HCT116 (cell line): ENCODE measurements around the gene CST2. TPM values are rescaled to one million over a fixed set of nuclear protein-coding genes. Genes with fewer than 3 reads are reported as not detected.

ENCODE experiments used
- ATAC-seq: fragments of 200-7000 bp; cut with Tn5 transposase; 2 replicates; pipeline ENCODE4 v1.9.1; 2020; ENCODE audit warnings: mild to moderate bottlenecking, moderate library complexity
- Bru-seq: library from RNA; stranded (reverse); fragments of 400-500 nt; gene quantifications from one replicate; lab custom pipeline; 2021; lab: Mats Ljungman, UMichigan
- BruChase-seq, 2 experiments: library from RNA; stranded (reverse); fragments of 400-500 nt; gene quantifications; one replicate each; lab custom pipeline; 2021; lab: Mats Ljungman, UMichigan
- BruUV-seq: library from RNA; stranded (reverse); fragments of 400-500 nt; replicated peaks from 2 replicates; lab custom pipeline; 2021; lab: Mats Ljungman, UMichigan
- CTCF ChIA-PET: fragments of 300-600 bp; sonication (Branson Sonifier 250); formaldehyde crosslinking; loops from one replicate; lab custom pipeline; 2021; ENCODE audit warnings: antibody characterized with exemption; lab: Charles Lee
- POLR2A ChIA-PET: fragments of 300-600, 350-600 bp; sonication (Branson Sonifier 250); formaldehyde crosslinking; loops from one replicate; lab custom pipeline; 2021; ENCODE audit warnings: antibody characterized with exemption; lab: Charles Lee
- RAD21 ChIA-PET, 2 experiments: fragments of 300-600 bp; sonication (Branson Sonifier 250); formaldehyde crosslinking; loops; one replicate each; lab custom pipeline; 2023; ENCODE audit warnings: low total read pairs in 2 of 2; ENCODE audit not compliant: uncharacterized antibody in 2 of 2, unreplicated experiment in 2 of 2, low non-redundant PET in 1 of 2; lab: Charles Lee
- DNase-seq: peaks from one replicate; pipeline ENCODE4 v3.0.0-alpha.2; 2010; ENCODE audit warnings: low read depth, low spot score
- H2AFZ ChIP-seq: fragments of 200-600 bp; shearing (Covaris generic), sonication (generic); 2 replicates; pipeline ENCODE4 v1.6.1; 2017; ENCODE audit warnings: low read depth, mixed run types, mixed read lengths, antibody characterized with exemption, low read length; ENCODE audit not compliant: poor library complexity, severe bottlenecking
- H3K27ac ChIP-seq: 2 replicates; pipeline ENCODE4 v1.5.1; 2012; ENCODE audit warnings: low read depth, low read length
- H3K27me3 ChIP-seq: fragments of 200-600 bp; sonication (generic); 2 replicates; pipeline ENCODE4 v1.6.1; 2016; ENCODE audit warnings: mixed run types, low read length, mixed read lengths; ENCODE audit not compliant: insufficient read depth
- H3K36me3 ChIP-seq, 2 experiments: fragments of 200-500 bp in 1 of 2; fragments of 200-600 bp in 1 of 2; sonication (Bioruptor generic) in 1 of 2; sonication (generic) in 1 of 2; 2 replicates each; pipeline versions ENCODE4 v1.5.1 to v1.6.1; 2014 to 2016; ENCODE audit warnings: low read length in 2 of 2, inconsistent platforms in 1 of 2, mixed read lengths in 1 of 2, mixed run types in 1 of 2; ENCODE audit not compliant: insufficient read depth in 2 of 2, control insufficient read depth in 1 of 2
- H3K4me1 ChIP-seq, 2 experiments: fragments of 200-600 bp in 1 of 2; sonication (generic) in 1 of 2; 2 replicates each; pipeline versions ENCODE4 v1.5.1 to v1.6.1; 2012 to 2017; ENCODE audit warnings: low read length in 2 of 2, inconsistent platforms in 1 of 2, mild to moderate bottlenecking in 1 of 2, mixed read lengths in 1 of 2, mixed run types in 1 of 2, moderate library complexity in 1 of 2; ENCODE audit not compliant: insufficient read depth in 2 of 2, control insufficient read depth in 1 of 2
- H3K4me2 ChIP-seq: fragments of 200-600 bp; sonication (generic); 2 replicates; pipeline ENCODE4 v1.6.1; 2017; ENCODE audit warnings: mixed run types, low read length, mixed read lengths
- H3K4me3 ChIP-seq, 2 experiments: fragments of 200-600 bp in 1 of 2; sonication (generic) in 1 of 2; replicated peaks in 1 of 2; 2 replicates each; pipeline ENCODE4 v1.5.1; 2011 to 2016; ENCODE audit warnings: low read length in 2 of 2, control low read depth in 1 of 2, low read depth in 1 of 2, mild to moderate bottlenecking in 1 of 2, mixed read lengths in 1 of 2, mixed run types in 1 of 2
- H3K79me2 ChIP-seq: fragments of 200-600 bp; sonication (generic); 2 replicates; pipeline ENCODE4 v1.6.1; 2017; ENCODE audit warnings: mild to moderate bottlenecking, mixed run types, low read length, moderate library complexity, mixed read lengths; ENCODE audit not compliant: insufficient read depth
- H3K9ac ChIP-seq: fragments of 200-600 bp; sonication (generic); 2 replicates; pipeline ENCODE4 v1.6.1; 2016; ENCODE audit warnings: low read length, mixed read lengths
- H3K9me2 ChIP-seq: fragments of 200-600 bp; sonication (generic), shearing (Covaris generic); 2 replicates; pipeline ENCODE4 v1.6.1; 2017; ENCODE audit warnings: mixed run types, mild to moderate bottlenecking, moderate library complexity; ENCODE audit not compliant: insufficient read depth
- H3K9me3 ChIP-seq, 2 experiments: fragments of 200-500 bp in 1 of 2; fragments of 200-600 bp in 1 of 2; sonication (Bioruptor generic) in 1 of 2; sonication (generic) in 1 of 2; 2 replicates each; pipeline ENCODE4 v1.6.1; 2014 to 2017; ENCODE audit warnings: low read length in 2 of 2, mixed read lengths in 2 of 2, inconsistent platforms in 1 of 2, low read depth in 1 of 2, mild to moderate bottlenecking in 1 of 2, mixed run types in 1 of 2, moderate library complexity in 1 of 2; ENCODE audit not compliant: control insufficient read depth in 1 of 2, insufficient read depth in 1 of 2
- H4K20me1 ChIP-seq: fragments of 200-600 bp; sonication (generic), shearing (Covaris generic); 2 replicates; pipeline ENCODE4 v1.6.1; 2017; ENCODE audit warnings: mixed run types, mild to moderate bottlenecking, moderate library complexity; ENCODE audit not compliant: insufficient read depth
- CEBPB ChIP-seq: IDR thresholded peaks from 2 replicates; pipeline ENCODE4 v1.6.1; 2012; ENCODE audit warnings: low read depth
- ELF1 ChIP-seq: IDR thresholded peaks from 2 replicates; pipeline ENCODE4 v1.6.1; 2012; ENCODE audit warnings: low read depth, borderline replicate concordance
- EZH2 ChIP-seq: fragments of 200-600 bp; sonication (generic); IDR thresholded peaks from 2 replicates; pipeline ENCODE4 v1.6.1; 2017; ENCODE audit warnings: antibody characterized with exemption, mixed run types
- EZH2phosphoT487 ChIP-seq: fragments of 200-600 bp; IDR thresholded peaks from 2 replicates; pipeline ENCODE4 v1.6.1; 2018; ENCODE audit warnings: antibody characterized with exemption, borderline replicate concordance
- JUND ChIP-seq: IDR thresholded peaks from 2 replicates; pipeline ENCODE4 v1.6.1; 2012
- POLR2A ChIP-seq: IDR thresholded peaks from 2 replicates; pipeline ENCODE4 v1.7.0; 2011; ENCODE audit warnings: borderline replicate concordance; ENCODE audit not compliant: insufficient read depth, insufficient read length; ENCODE audit errors: extremely low read depth
- POLR2AphosphoS5 ChIP-seq: IDR thresholded peaks from 2 replicates; pipeline ENCODE4 v1.6.1; 2011; ENCODE audit warnings: mild to moderate bottlenecking, low read depth, low read length, moderate library complexity
- SIN3A ChIP-seq: IDR thresholded peaks from 2 replicates; pipeline ENCODE4 v1.6.1; 2012; ENCODE audit warnings: low read depth
- SP1 ChIP-seq: IDR thresholded peaks from 2 replicates; pipeline ENCODE4 v1.6.1; 2012; ENCODE audit warnings: low read depth
- SRF ChIP-seq: IDR thresholded peaks from 2 replicates; pipeline ENCODE4 v1.6.1; 2012; ENCODE audit warnings: low read depth
- TCF7L2 ChIP-seq: IDR thresholded peaks from 2 replicates; pipeline ENCODE4 v1.7.0; 2011; ENCODE audit warnings: borderline replicate concordance, inconsistent platforms; ENCODE audit not compliant: insufficient read depth, insufficient read length; ENCODE audit errors: extremely low read depth
- ZNF274 ChIP-seq: fragments of 200-500 bp; sonication (Bioruptor generic); IDR thresholded peaks from 2 replicates; pipeline ENCODE4 v1.6.1; 2014; ENCODE audit warnings: mild to moderate bottlenecking, low read depth, low read length, inconsistent platforms
- intact Hi-C: fragments of 100-400 bp; cut with micrococcal nuclease; formaldehyde crosslinking; loops from 2 replicates; pipeline ENCODE4 v1.10.0; 2022
- long read RNA-seq: library from polyadenylated mRNA; unstranded; transcript quantifications from one replicate; pipeline ENCODE4 v2.0.0, GENCODE V29; 2021; ENCODE audit not compliant: unreplicated experiment
- polyA plus RNA-seq: library from polyadenylated mRNA; unstranded; fragments of >200 nt; gene quantifications from 2 replicates; pipeline ENCODE4 v1.2.1, GENCODE V29; 2012; ENCODE audit warnings: missing spikeins
- total RNA-seq: library from RNA; stranded (reverse); gene quantifications from one replicate; pipeline ENCODE4 v1.2.1, GENCODE V29; 2021; ENCODE audit not compliant: unreplicated experiment
- TF ChIP-seq, protein P1 (sequence below): IDR thresholded peaks from 2 replicates; pipeline ENCODE4 v1.6.1; 2012; ENCODE audit warnings: low read depth
- TF ChIP-seq, protein P2 (sequence below): IDR thresholded peaks from 2 replicates; pipeline ENCODE4 v1.6.1; 2012

CST2 gene
- total RNA-seq = not detected
- polyA plus RNA-seq = not detected in 2 replicates
- not detected for Bru-seq, nascent RNA
- BruChase-seq, experiment 1, labeled RNA remaining after a 6-hour chase = not detected
- not detected for BruChase-seq, experiment 2, labeled RNA remaining after a 2-hour chase
- long read RNA-seq = 0 reads

DNA sequence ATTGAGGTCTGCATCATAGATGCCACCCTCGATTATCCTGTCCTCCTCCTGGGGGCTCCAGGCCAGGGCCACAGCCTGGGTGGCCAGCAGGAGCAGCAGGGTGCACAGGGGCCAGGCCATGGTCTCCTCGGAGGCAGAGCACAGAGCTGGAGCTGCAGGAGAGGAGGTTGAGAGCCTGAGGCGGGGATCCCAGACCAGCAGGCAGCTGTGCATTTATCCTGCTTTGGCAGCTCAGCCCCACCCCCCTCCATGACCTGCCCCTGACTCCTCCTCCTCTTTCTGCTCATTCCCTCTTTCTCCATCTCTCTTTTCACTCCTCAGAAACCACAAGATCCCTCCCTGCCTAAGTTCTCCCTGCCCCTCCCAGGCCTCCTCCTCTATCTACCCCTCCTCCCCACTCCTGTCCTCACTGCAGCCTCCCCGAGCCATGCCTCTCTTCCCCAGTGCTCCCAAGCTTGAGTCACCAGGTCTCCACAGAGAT is at the start of gene CST2:
Gene CST2 (minus strand): TSS at position 189 of the 481 bp plus-strand sequence. CDS start 69 bp downstream, at position 120.
- Histone ChIP-seq H3K4me1 (no peaks in the 10 kb centered on the region), H4K20me1 (no peaks in the 10 kb centered on the region), H3K4me3 (no peak within 1 kb of the TSS), H3K9ac (no peak within 1 kb of the TSS), H3K9me2 (no peaks in the 10 kb centered on the region), H2AFZ (no peak within 1 kb of the TSS), H3K27me3 (no peaks in the 10 kb centered on the region), H3K79me2 (no peaks in the 10 kb centered on the region), H3K27ac (no peak within 1 kb of the TSS), H3K4me2 (no peak within 1 kb of the TSS), H3K9me3 (no peaks in the 10 kb centered on the region), H3K36me3 (no peaks in the 10 kb centered on the region)
- ATAC-seq = no peak
- TF ChIP-seq ZNF274 (no peak), SP1 (no peak), SRF (no peak), ELF1 (no peak), POLR2AphosphoS5 (no peak), SIN3A (no peak)
- intact Hi-C loops = no loop called here
- no TSS peak for BruUV-seq
- ChIA-PET RAD21 (no interaction called here), POLR2A (no interaction called here), CTCF (no interaction called here)
- no peak for DNase-seq

GRCh38 chr20:23875606-23876237 is 49.2 kb upstream of the CST2 start:
- no TSS peak for BruUV-seq
- no peaks in the 10 kb centered on the region for H3K9me3 ChIP-seq
- H3K79me2 ChIP-seq = no peaks in the 10 kb centered on the region
- H3K9ac ChIP-seq = no peak overlapping the region
- peaks cover 14% of the 10 kb centered on the region for H3K27me3 ChIP-seq
- H3K4me1 ChIP-seq = no peaks in the 10 kb centered on the region
- intact Hi-C loops = no loop called here
- ChIA-PET RAD21 (no interaction called here), POLR2A (no interaction called here), CTCF (no interaction called here)
- no peak overlapping the region for H3K27ac ChIP-seq
- no peak overlapping the region for H3K4me2 ChIP-seq
- no peak overlapping the region for H2AFZ ChIP-seq
- H3K4me3 ChIP-seq = no peak overlapping the region
- ATAC-seq (no peak), DNase-seq (no peak)
- H4K20me1 ChIP-seq = no peaks in the 10 kb centered on the region
- H3K36me3 ChIP-seq = no peaks in the 10 kb centered on the region
- no peaks in the 10 kb centered on the region for H3K9me2 ChIP-seq
- TF ChIP-seq SIN3A (no peak), POLR2A (no peak), SRF (no peak), JUND (no peak), EZH2phosphoT487 (no peak), ELF1 (no peak), EZH2 (no peak), CEBPB (no peak), TCF7L2 (no peak)
- TF ChIP-seq, protein P1, sequence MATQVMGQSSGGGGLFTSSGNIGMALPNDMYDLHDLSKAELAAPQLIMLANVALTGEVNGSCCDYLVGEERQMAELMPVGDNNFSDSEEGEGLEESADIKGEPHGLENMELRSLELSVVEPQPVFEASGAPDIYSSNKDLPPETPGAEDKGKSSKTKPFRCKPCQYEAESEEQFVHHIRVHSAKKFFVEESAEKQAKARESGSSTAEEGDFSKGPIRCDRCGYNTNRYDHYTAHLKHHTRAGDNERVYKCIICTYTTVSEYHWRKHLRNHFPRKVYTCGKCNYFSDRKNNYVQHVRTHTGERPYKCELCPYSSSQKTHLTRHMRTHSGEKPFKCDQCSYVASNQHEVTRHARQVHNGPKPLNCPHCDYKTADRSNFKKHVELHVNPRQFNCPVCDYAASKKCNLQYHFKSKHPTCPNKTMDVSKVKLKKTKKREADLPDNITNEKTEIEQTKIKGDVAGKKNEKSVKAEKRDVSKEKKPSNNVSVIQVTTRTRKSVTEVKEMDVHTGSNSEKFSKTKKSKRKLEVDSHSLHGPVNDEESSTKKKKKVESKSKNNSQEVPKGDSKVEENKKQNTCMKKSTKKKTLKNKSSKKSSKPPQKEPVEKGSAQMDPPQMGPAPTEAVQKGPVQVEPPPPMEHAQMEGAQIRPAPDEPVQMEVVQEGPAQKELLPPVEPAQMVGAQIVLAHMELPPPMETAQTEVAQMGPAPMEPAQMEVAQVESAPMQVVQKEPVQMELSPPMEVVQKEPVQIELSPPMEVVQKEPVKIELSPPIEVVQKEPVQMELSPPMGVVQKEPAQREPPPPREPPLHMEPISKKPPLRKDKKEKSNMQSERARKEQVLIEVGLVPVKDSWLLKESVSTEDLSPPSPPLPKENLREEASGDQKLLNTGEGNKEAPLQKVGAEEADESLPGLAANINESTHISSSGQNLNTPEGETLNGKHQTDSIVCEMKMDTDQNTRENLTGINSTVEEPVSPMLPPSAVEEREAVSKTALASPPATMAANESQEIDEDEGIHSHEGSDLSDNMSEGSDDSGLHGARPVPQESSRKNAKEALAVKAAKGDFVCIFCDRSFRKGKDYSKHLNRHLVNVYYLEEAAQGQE = no peak
- TF ChIP-seq, protein P2, sequence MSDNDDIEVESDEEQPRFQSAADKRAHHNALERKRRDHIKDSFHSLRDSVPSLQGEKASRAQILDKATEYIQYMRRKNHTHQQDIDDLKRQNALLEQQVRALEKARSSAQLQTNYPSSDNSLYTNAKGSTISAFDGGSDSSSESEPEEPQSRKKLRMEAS = no peak
